CD14-positive monocyte (primary cell): Measurements from ENCODE around the gene CALHM1. TPM values are rescaled to one million over a fixed set of nuclear protein-coding genes. Genes with fewer than 3 reads are reported as not detected.

Experiments used
- DNase-seq, 3 donors: peaks; one replicate each; pipeline ENCODE4 v3.0.0-alpha.2; 2011 to 2022
- H2AFZ ChIP-seq: 2 replicates; pipeline ENCODE4 v1.6.0; 2012; ENCODE audit warnings: mild to moderate bottlenecking, low read depth, low read length, inconsistent platforms; ENCODE audit not compliant: insufficient read depth, poor library complexity, severe bottlenecking
- H3K27ac ChIP-seq, 2 donors: 1 replicate in 1 of 2; 2 replicates in 1 of 2; pipeline ENCODE4 v1.5.1; 2012 to 2013; ENCODE audit warnings: low read length in 2 of 2, control low read depth in 1 of 2, inconsistent platforms in 1 of 2, low read depth in 1 of 2, mild to moderate bottlenecking in 1 of 2
- H3K27me3 ChIP-seq, 2 donors: one replicate each; pipeline versions ENCODE4 v1.6.0 to v1.6.1; 2011 to 2013; ENCODE audit warnings: low read length in 2 of 2; ENCODE audit not compliant: control insufficient read depth in 2 of 2, insufficient read depth in 2 of 2
- H3K36me3 ChIP-seq, 2 donors: replicated peaks in 1 of 2; 1 replicate in 1 of 2; 2 replicates in 1 of 2; pipeline versions ENCODE4 v1.5.1 to v1.6.1; 2012 to 2013; ENCODE audit warnings: low read length in 2 of 2, control low read depth in 1 of 2, inconsistent platforms in 1 of 2, mild to moderate bottlenecking in 1 of 2; ENCODE audit not compliant: insufficient read depth in 2 of 2, control insufficient read depth in 1 of 2
- H3K4me1 ChIP-seq, 2 donors: 1 replicate in 1 of 2; 2 replicates in 1 of 2; pipeline versions ENCODE4 v1.5.1 to v1.6.1; 2012 to 2013; ENCODE audit warnings: low read length in 2 of 2, control low read depth in 1 of 2, inconsistent platforms in 1 of 2, mild to moderate bottlenecking in 1 of 2, moderate library complexity in 1 of 2; ENCODE audit not compliant: insufficient read depth in 2 of 2, control insufficient read depth in 1 of 2
- H3K4me2 ChIP-seq: replicated peaks from 2 replicates; pipeline ENCODE3; 2012; ENCODE audit warnings: low read length, moderate library complexity, mild to moderate bottlenecking; ENCODE audit not compliant: poor library complexity, severe bottlenecking; ENCODE audit errors: extremely low read depth
- H3K4me3 ChIP-seq, 3 experiments: fragments of 200-600 bp in 1 of 3; sonication (generic) in 1 of 3; replicated peaks in 1 of 3; 1 replicate in 2 of 3; 2 replicates in 1 of 3; pipeline ENCODE4 v1.5.1; 2011 to 2013; ENCODE audit warnings: low read length in 3 of 3, mild to moderate bottlenecking in 3 of 3, control low read depth in 2 of 3, low read depth in 2 of 3, inconsistent platforms in 1 of 3, moderate library complexity in 1 of 3
- H3K79me2 ChIP-seq: 2 replicates; pipeline ENCODE4 v1.6.0; 2012; ENCODE audit warnings: mild to moderate bottlenecking, control low read depth, inconsistent platforms, low read length, moderate library complexity; ENCODE audit not compliant: insufficient read depth
- H3K9ac ChIP-seq: 2 replicates; pipeline ENCODE4 v1.6.0; 2017; ENCODE audit warnings: low read length, mild to moderate bottlenecking; ENCODE audit not compliant: insufficient read depth, poor library complexity, severe bottlenecking
- H3K9me3 ChIP-seq, 2 donors: replicated peaks in 1 of 2; 1 replicate in 1 of 2; 2 replicates in 1 of 2; pipeline versions ENCODE4 v1.5.1 to v1.6.1; 2012 to 2013; ENCODE audit warnings: low read length in 2 of 2, control low read depth in 1 of 2; ENCODE audit not compliant: control insufficient read depth in 1 of 2, insufficient read depth in 1 of 2
- H4K20me1 ChIP-seq: 2 replicates; pipeline ENCODE4 v1.6.0; 2012; ENCODE audit warnings: mild to moderate bottlenecking, low read length, control low read depth, moderate library complexity; ENCODE audit not compliant: insufficient read depth
- H3K27ac Mint-ChIP-seq, 7 donors: one replicate each; pipeline ENCODE4 v1.8.0; 2020; ENCODE audit warnings: mild to moderate bottlenecking in 7 of 7, mixed read lengths in 7 of 7, moderate library complexity in 6 of 7, inconsistent platforms in 2 of 7
- H3K27me3 Mint-ChIP-seq, 3 donors: one replicate each; pipeline ENCODE4 v1.8.0; 2021 to 2022; ENCODE audit warnings: low read depth in 3 of 3, mild to moderate bottlenecking in 3 of 3, mixed read lengths in 3 of 3, moderate library complexity in 3 of 3, inconsistent platforms in 1 of 3
- H3K36me3 Mint-ChIP-seq, 2 donors: one replicate each; pipeline ENCODE4 v1.8.0; 2020; ENCODE audit warnings: mixed read lengths in 2 of 2, inconsistent platforms in 1 of 2, mild to moderate bottlenecking in 1 of 2
- H3K4me1 Mint-ChIP-seq: one replicate; pipeline ENCODE4 v1.8.0; 2020; ENCODE audit warnings: mild to moderate bottlenecking, mixed read lengths
- H3K4me3 Mint-ChIP-seq, 2 donors: one replicate each; pipeline ENCODE4 v1.8.0; 2020; ENCODE audit warnings: mild to moderate bottlenecking in 2 of 2, mixed read lengths in 2 of 2, moderate library complexity in 1 of 2
- H3K9me3 Mint-ChIP-seq, 7 donors: one replicate each; pipeline ENCODE4 v1.8.0; 2020 to 2022; ENCODE audit warnings: mixed read lengths in 7 of 7, mild to moderate bottlenecking in 6 of 7, moderate library complexity in 6 of 7, inconsistent platforms in 2 of 7
- CTCF ChIP-seq: fragments of 200-600 bp; IDR thresholded peaks from one replicate; pipeline ENCODE4 v1.8.0; 2022; ENCODE audit warnings: antibody characterized with exemption, mild to moderate bottlenecking
- WGBS: methylation state at CpG from one replicate; pipeline ENCODE4 v1.1.5; 2013; ENCODE audit warnings: missing lambda C conversion rate; ENCODE audit not compliant: insufficient coverage; 5-methylcytosine and 5-hydroxymethylcytosine counted together
- intact Hi-C, 2 donors: fragments of 100-400 bp; cut with micrococcal nuclease; formaldehyde crosslinking; loops; one replicate each; pipeline versions ENCODE4 v1.15.0 to v1.15.1; 2023
- polyA plus RNA-seq, 3 donors: library from polyadenylated mRNA; depleted of rRNA in 1 of 3; unstranded in 2 of 3; stranded (reverse) in 1 of 3; fragments of 300-500 nt in 2 of 3; fragments of >200 nt in 1 of 3; fragmentation: Illumina TruSeq in 2 of 3; gene quantifications; 1 replicate in 2 of 3; 2 replicates in 1 of 3; pipeline ENCODE4 v1.2.3, GENCODE V29; 2012 to 2021

CALHM1 gene
- polyA plus RNA-seq, 3 donors = not detected

DNA sequence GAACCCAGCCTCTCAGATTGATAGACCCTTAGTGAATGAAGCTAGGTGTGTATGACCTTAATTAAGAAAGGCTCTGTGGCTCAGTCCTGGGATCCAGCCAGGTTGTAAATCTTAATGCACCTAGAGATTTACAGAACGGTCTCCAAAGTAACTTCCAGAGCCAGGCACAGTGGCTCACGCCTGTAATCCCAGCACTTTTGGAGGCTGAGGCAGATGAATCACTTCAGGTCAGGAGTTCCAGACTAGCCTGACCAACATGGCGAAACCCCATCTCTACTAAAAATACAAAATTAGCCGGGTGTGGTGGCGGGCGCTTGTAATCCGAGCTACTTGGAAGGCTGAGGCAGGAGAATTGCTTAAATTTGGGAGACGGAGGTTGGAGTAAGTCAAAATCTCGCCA lies 30.8 kb downstream of the CALHM1 start:
- Mint-ChIP-seq H3K4me1 (no peaks in the 10 kb centered on the region), H3K9me3 (peaks cover 0 to 2% (median 0%) of the 10 kb centered on the region in 7 donors), H3K27me3 (no peaks in the 10 kb centered on the region), H3K4me3 (no peak overlapping the region), H3K36me3 (peaks cover 78 to 98% of the 10 kb centered on the region in 2 donors), H3K27ac (no peak overlapping the region)
- no peak for TF ChIP-seq CTCF
- Histone ChIP-seq H3K27me3 (no peaks in the 10 kb centered on the region), H3K79me2 (no peaks in the 10 kb centered on the region), H2AFZ (no peak overlapping the region), H3K27ac (no peak overlapping the region), H4K20me1 (no peaks in the 10 kb centered on the region), H3K9ac (no peak overlapping the region), H3K4me3 (no peak overlapping the region), H3K9me3 (no peaks in the 10 kb centered on the region), H3K36me3 (peaks cover 69 to 98% of the 10 kb centered on the region in 2 donors), H3K4me1 (no peaks in the 10 kb centered on the region), H3K4me2 (no peak overlapping the region)
- WGBS = 93% methylated on average over 3 of the region's 9 CpGs
- no peak for DNase-seq
- intact Hi-C loops = no loop called here

GRCh38 chr10:103423748-103424147 lies 35.0 kb downstream of the CALHM1 start:
- Histone ChIP-seq H3K9me3 (no peaks in the 10 kb centered on the region), H3K4me3 (no peak overlapping the region), H3K27ac (no peak overlapping the region), H2AFZ (no peak overlapping the region), H3K9ac (no peak overlapping the region), H3K79me2 (no peaks in the 10 kb centered on the region), H3K27me3 (no peaks in the 10 kb centered on the region), H3K4me1 (no peaks in the 10 kb centered on the region), H4K20me1 (no peaks in the 10 kb centered on the region), H3K4me2 (no peak overlapping the region), H3K36me3 (peaks cover 85 to 93% of the 10 kb centered on the region in 2 donors)
- TF ChIP-seq CTCF = no peak
- Mint-ChIP-seq H3K4me1 (no peaks in the 10 kb centered on the region), H3K27me3 (no peaks in the 10 kb centered on the region), H3K4me3 (no peak overlapping the region), H3K36me3 (peaks cover 76 to 95% of the 10 kb centered on the region in 2 donors), H3K27ac (peak overlapping the region in 1 of 7 donors; percentile 17), H3K9me3 (peaks cover 0 to 2% (median 0%) of the 10 kb centered on the region in 7 donors)
- no peak for DNase-seq
- WGBS = 96% methylated on average over 4 of the region's 5 CpGs
- intact Hi-C loops = no loop called here
